Gastroesophageal sphincter (tissue), 4 donors: Measurements from ENCODE around the gene SLC35B2. TPM values are rescaled to one million over a fixed set of nuclear protein-coding genes. Genes with fewer than 3 reads are reported as not detected.
A peak's percentile ranks its signal among the peaks of the same experiment; 100 is the strongest.

Source experiments
- ATAC-seq: fragments of 150-250 bp; one replicate; pipeline ENCODE4 v1.9.1; 2016; ENCODE audit warnings: mild to moderate bottlenecking, moderate library complexity
- H3K27ac ChIP-seq, 4 donors: fragments of 200-600 bp; sonication (generic) in 3 of 4; 1 replicate in 3 of 4; 2 replicates in 1 of 4; pipeline ENCODE4 v1.5.1; 2016 to 2019
- H3K27me3 ChIP-seq: fragments of 200-600 bp; sonication (generic); one replicate; pipeline ENCODE4 v1.5.1; 2019
- H3K36me3 ChIP-seq, 2 donors: fragments of 200-600 bp; sonication (generic); one replicate each; pipeline ENCODE4 v1.5.1; 2019; ENCODE audit warnings: control low read depth in 1 of 2
- H3K4me1 ChIP-seq, 3 donors: fragments of 200-600 bp; sonication (generic); 1 replicate in 2 of 3; 2 replicates in 1 of 3; pipeline ENCODE4 v1.5.1; 2016 to 2019; ENCODE audit warnings: control low read depth in 2 of 3
- H3K4me3 ChIP-seq, 2 donors: fragments of 200-600 bp; sonication (generic); one replicate each; pipeline ENCODE4 v1.5.1; 2019; ENCODE audit warnings: mild to moderate bottlenecking in 1 of 2, moderate library complexity in 1 of 2
- H3K9me3 ChIP-seq, 3 donors: fragments of 200-600 bp; sonication (generic); one replicate each; pipeline ENCODE4 v1.5.1; 2017 to 2019; ENCODE audit warnings: control low read depth in 2 of 3
- CTCF ChIP-seq, 4 experiments: fragments of 200-600 bp in 2 of 4; fragments of 450-650 bp in 2 of 4; sonication (generic) in 1 of 4; IDR thresholded peaks; one replicate each; pipeline ENCODE4 v1.5.1; 2017 to 2019; ENCODE audit warnings: antibody characterized with exemption in 4 of 4, mild to moderate bottlenecking in 2 of 4, moderate library complexity in 2 of 4
- EP300 ChIP-seq: sonication (generic); formaldehyde crosslinking; IDR thresholded peaks from one replicate; pipeline ENCODE4 v1.6.1; 2017; ENCODE audit warnings: antibody characterized with exemption, mild to moderate bottlenecking
- POLR2A ChIP-seq, 2 donors: fragments of 450-650 bp; IDR thresholded peaks; one replicate each; pipeline ENCODE4 v1.6.1; 2017; ENCODE audit warnings: antibody characterized with exemption in 2 of 2, mild to moderate bottlenecking in 2 of 2, moderate library complexity in 1 of 2
- POLR2AphosphoS5 ChIP-seq: sonication (generic); formaldehyde crosslinking; IDR thresholded peaks from one replicate; pipeline ENCODE4 v1.6.1; 2017; ENCODE audit warnings: antibody characterized with exemption
- WGBS, 2 donors: methylation state at CpG; one replicate each; pipeline ENCODE4 v1.1.5; 2018; ENCODE audit warnings: low coverage in 1 of 2; 5-methylcytosine and 5-hydroxymethylcytosine counted together
- total RNA-seq, 4 donors: library from RNA; depleted of rRNA; stranded (reverse); fragments of >200 nt; gene quantifications; one replicate each; pipeline ENCODE4 v1.1.0, GENCODE V29; 2016

SLC35B2 gene
- total RNA-seq, 4 donors from 2014 or later, result 21.3 to 34.0 (median 25.6) TPM

GRCh38 chr6:44220913-44221290 lies 36.4 kb downstream of the SLC35B2 start:
- Histone ChIP-seq H3K4me3 (peak overlapping the region in 1 of 2 donors; percentile 86), H3K4me1 (peaks cover 3 to 97% (median 55%) of the 10 kb centered on the region in 3 donors)
- WGBS, 2 donors, result 60 to 66% methylated on average over 4 of the region's 4 CpGs

DNA sequence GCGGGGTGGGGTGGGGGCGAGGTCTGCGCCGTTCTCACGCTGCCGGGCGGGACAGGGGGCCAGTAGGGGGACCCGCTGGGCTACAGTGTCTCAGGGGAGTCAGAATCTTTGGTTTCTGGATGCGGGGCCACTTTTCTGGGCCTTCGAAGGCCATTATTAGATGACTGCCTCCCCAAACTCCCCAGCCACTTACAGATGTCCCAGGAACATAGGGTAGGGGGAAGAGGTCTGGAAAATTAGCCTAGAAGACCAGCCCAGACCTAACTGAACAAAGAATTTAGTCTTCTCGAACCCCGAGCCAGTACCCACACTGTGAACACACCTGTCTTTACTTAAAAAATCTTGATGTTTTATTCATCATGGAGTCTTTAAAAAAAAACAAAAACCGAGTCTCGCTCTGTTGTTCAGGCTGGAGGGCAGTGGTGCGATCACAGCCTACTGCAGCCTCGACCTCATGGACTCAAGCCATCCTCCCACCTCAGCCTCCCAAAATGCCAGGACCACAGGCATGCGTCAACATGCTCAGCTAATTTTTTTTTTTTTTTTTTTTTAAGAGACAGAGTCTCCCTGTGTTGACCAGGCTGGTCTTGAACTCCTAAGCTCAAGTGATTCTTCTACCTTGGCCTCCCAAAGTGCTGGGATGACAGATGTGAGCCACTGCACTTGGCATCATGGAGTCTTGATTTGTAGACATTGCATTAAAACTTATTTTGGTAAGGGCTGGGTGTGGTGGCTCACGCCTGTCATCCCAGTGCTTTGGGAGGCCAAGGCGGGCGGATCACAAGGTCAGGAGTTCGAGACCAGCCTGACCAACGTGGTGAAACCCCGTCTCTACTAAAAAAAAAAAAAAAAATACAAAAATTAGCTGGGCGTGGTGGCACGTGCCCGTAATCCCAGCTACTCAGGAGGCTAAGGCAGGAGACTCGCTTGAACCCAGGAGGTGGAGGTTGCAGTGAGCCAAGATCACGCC lies 37.2 kb downstream of the SLC35B2 start:
- Histone ChIP-seq H3K4me3 (peak overlapping the region; percentile 56 to 70), H3K4me1 (peaks cover 3 to 90% (median 47%) of the 10 kb centered on the region in 3 donors), H3K36me3 (no peaks in the 10 kb centered on the region), H3K27me3 (no peaks in the 10 kb centered on the region), H3K27ac (peak overlapping the region; percentile 76 to 99 (median 98)), H3K9me3 (no peaks in the 10 kb centered on the region)
- TF ChIP-seq CTCF (IDR thresholded peaks at IDR 0.05) (no peak), POLR2AphosphoS5 (no peak), EP300 (no peak), POLR2A (IDR thresholded peaks at IDR 0.05) (no peak)
- WGBS, 2 donors, result 39 to 76% methylated on average over 7 to 15 of the region's 28 CpGs
- ATAC-seq, result no peak

More at GRCh38 chr6:44220913-44221290, 36.4 kb downstream of the SLC35B2 start:
- Histone ChIP-seq H3K9me3 (no peaks in the 10 kb centered on the region), H3K27me3 (no peaks in the 10 kb centered on the region), H3K27ac (peak overlapping the region; percentile 76 to 99 (median 98)), H3K36me3 (no peaks in the 10 kb centered on the region)
- TF ChIP-seq CTCF (IDR thresholded peaks at IDR 0.05) (no peak), POLR2A (IDR thresholded peaks at IDR 0.05) (no peak), EP300 (no peak), POLR2AphosphoS5 (no peak)
- ATAC-seq, result no peak

- Histone ChIP-seq H3K27ac (peak overlapping the region; percentile 76 to 99 (median 98)), H3K4me1 (peaks cover 3 to 82% (median 38%) of the 10 kb centered on the region in 3 donors), H3K36me3 (no peaks in the 10 kb centered on the region), H3K27me3 (no peaks in the 10 kb centered on the region), H3K9me3 (no peaks in the 10 kb centered on the region), H3K4me3 (peak overlapping the region; percentile 56 to 70)
- TF ChIP-seq CTCF (IDR thresholded peaks at IDR 0.05) (peak in 1 of 4 experiments; percentile 4), POLR2AphosphoS5 (peak; percentile 58), POLR2A (IDR thresholded peaks at IDR 0.05) (peak; percentile 79 to 83), EP300 (no peak)
- WGBS, 2 donors, result 0 to 4% methylated on average over 2 to 5 of the region's 45 CpGs
- peak; percentile 78 for ATAC-seq
These were observed 38.1 kb downstream of the SLC35B2 start for GRCh38 chr6:44219053-44219814.

- no peaks in the 10 kb centered on the region for H3K36me3 ChIP-seq
- 60% methylated on average over 4 of the region's 16 CpGs; no CpG with 5 or more reads in 1 of the 2 donors for WGBS, 2 donors
- peak overlapping the region in 3 of 4 donors; percentile 98 to 99 (median 99) for H3K27ac ChIP-seq
- H3K4me3 ChIP-seq, result no peak overlapping the region
- no peak for ATAC-seq
- peaks cover 1 to 68% (median 38%) of the 10 kb centered on the region in 3 donors for H3K4me1 ChIP-seq
- no peaks in the 10 kb centered on the region for H3K27me3 ChIP-seq
- H3K9me3 ChIP-seq, result no peaks in the 10 kb centered on the region
- no peak for TF ChIP-seq EP300
- TF ChIP-seq POLR2A (IDR thresholded peaks at IDR 0.05), result no peak
- TF ChIP-seq CTCF (IDR thresholded peaks at IDR 0.05), result no peak
- TF ChIP-seq POLR2AphosphoS5, result no peak
These were observed 39.8 kb downstream of the SLC35B2 start for GRCh38 chr6:44217332-44218143.
